ENCODE measurements around the gene SMARCB1.
A peak's percentile ranks its signal among the peaks of the same experiment; 100 is the strongest.
"Not testable (repeated sequence)": the region's sequence is repeated elsewhere in the genome, so short reads cannot be mapped to it uniquely, and the experiment has no call there.

SMARCB1 gene

DNA sequence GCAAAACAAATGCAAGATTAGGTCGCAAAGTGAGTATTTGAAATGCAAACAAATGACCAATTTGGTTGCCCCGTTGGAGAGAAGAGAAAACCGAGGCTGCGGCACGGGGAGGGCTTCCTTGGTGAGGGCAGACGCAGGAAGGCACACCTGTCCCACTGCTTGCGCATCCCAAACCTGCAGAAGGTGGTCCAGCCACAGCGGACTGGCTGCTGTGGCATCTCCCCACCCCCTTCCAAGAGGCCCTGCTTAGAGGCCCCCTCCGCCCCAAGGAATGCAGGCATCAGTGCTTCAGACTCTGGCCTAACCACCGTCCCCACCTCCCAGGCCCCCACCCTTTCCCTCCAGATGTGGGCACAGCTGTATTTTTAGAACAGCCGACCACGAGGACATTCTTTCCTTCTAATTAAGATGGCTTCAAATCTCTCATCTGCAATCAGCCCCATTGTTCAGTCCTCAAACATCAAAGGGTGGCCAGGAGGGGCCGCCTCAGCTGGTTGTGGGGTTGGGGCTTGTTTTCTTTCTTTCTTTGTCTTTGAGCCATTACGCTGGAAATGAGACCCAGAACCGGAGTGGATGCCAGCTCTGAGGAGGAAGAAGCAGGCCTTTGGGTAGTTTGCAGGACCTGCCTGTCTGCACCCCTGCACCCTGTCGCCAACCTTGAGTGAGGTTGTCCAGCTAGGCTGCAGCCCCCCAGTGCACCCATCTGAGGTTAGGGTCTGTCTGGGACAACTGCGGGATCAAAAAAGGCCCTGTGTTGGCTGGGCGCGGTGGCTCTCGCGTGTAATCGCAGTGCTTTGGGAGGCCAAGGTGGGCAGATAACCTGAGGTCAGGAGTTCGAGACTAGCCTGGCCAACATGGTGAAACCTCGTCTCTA, 61.5 kb downstream of the SMARCB1 start:
- no peak for DNase-seq

DNA sequence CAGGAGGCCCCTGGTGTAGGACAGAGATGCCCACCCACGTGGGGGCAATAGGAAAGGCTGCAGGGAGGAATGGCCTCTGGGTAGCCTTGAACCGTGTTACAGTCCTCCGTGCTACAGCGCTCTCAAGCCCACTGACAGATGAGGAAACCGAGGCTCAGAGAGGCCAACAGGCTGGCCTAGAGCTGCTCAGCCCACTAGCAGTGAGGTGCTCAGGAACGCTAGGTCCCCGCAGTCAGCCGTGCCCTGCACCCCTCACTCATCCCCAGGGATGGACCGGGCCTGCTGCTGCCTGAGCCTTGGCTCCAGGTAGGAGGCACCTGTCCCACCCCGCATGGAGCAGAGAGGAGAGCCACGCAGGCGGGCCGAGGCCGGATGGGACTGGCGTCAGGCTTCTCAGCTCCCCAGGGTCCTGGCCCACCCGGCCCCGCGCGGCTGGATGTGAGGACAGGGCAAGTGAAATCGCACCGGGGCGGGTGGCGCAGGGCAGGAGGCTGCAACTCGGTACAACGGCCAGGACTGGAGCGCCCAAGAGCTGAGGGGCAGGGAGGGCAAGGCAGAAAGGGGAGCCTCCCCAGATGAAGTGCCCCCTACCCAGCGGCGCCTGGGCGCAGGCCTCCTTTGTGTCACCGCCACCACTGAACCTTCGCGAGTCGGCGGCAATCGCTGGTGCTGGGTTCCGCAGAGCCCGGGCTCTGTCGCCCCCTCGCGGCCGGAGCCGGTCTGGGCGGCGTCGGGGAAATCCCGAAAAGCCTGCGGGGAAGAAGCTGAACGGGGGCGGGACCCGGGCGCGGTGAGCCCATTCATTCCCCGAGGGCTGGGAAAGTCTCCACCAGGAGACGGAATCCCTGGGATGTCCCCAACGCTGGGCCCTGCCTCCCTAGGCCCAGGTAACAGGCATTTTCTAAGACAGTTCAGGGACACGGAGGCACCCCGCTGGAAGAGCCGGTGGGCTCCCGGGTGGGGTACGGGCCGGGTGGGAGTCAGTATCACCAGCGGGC, 62.5 kb downstream of the SMARCB1 start:
- DNase-seq = peak; percentile 28

DNA sequence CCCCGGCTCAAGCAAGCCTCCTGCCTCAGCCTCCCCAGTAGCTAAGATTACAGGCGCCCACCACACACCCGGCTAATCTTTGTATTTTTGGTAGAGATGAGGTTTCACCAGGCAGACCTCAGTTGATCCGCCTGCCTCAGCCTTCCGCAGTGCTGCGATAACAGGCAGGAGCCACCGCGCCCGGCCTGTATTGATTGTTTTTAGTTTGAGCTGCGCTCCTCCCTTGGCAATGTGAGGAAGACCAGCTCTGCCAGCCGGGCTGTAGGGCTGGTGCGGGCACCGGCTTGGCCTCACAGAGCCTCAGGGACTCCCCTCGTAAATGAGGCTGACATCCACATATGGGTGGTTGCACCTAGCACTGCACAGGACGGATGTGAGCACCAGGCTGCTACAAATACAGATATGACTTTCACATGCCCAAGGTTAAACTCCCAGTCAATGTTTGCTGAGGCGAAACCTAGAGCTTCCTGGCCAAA, 63.4 kb downstream of the SMARCB1 start:
- DNase-seq = no peak

DNA sequence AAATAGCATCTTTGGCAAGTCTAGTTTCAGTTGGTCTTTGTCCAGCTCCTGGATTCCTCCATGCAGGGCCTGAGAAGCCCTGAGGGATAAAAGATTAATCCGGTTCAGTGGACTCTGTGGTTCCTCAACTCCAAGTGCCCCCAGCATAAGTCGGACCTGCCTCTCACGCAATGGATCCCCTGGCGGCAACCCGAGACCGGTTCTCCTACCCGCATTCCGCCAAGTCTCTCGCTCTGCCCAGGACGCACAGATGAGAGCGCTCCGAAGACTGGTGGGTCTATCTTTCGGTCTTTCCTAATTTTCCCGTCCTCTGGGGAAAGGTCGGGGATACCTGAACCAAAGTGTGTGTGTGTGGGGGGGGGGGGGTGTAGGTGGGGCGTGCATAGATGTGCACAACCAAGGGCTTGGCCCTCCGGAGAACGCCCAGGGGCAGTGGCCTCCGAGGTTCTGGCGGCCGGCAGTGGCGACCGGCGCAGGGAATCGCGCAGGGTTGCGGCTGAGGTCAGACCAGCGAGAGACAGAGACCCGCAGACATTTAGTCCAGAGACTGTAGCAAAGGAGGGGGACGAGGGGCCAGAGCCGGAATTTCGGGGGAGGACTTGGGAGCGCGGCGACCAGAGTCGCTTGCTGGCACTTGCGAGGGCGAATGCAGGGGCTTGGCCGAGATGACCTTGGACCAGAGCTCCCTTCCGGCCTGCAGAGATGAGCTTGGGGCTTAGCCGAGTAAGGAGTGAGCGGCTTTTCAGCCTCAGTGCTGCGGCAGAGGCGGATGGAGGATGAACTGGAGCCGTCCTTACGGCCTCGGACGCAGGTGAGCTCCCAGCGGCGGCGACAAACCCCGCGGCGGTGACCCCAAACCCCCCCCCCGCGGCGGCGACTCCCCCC, 70.2 kb downstream of the SMARCB1 start:
- peak; percentile 30 for DNase-seq

DNA sequence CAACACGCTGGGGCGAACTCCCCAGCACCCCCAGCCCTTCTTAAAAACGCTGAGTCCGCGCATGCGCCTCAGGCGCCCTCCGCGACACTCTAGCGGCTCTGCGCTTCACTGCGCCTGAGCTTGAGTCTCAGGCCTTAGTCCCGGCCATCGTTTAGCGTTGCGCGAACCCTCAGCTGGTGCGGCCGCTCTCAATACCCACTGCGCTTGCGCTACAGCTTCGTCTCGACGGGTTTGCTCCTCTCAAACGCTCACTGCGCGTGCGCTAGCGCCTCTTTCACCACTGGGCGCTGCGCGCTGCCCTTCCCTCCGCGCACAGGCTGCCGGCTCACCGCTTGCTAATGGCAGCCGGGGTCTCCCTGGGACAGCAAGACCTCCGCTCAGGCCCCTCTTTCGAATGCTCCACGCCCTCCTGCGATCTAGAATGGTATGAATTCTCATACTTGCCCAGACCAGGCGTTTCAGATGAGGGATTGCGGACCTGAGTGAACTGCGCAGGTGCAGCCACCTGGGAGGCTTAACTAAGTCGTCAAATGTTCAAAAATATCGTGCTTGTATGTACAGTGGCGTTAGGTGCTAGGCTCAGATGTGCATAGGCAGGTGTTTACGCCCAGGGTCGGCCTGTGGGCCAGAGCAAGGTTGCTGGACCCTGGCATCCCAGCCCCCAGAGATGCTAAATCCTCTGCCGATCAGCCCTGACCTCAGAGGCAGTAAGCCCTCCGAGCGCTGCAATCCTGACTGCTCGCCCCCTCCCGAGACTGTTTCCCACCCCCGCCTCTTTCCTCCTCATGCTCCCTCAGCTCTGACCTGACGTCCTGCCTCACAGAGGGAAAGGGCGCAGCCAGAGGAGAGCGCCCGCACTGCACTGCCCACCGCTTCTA, 71.1 kb downstream of the SMARCB1 start, which contains the start of gene SLC2A11:
SLC2A11 (plus strand) TSS at position 270 of the 878 bp plus-strand sequence; CDS start at position 395, 125 bp downstream.
- peak; percentile 81 for DNase-seq

DNA sequence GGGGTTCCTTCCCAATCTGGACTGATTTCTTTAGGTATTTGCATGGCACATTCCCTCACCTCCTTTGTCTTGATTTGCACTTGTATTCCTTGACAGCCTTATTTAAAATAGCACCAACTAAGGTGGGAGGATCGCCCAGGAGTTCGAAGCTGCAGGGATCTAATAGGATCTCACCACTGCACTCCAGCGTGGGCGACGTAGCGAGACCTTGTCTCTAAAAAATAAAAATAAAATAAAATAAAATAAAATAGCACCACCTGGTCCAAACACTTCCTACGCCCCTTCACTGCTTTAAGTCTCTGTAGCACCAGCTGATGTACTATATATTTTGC, 71.7 kb downstream of the SMARCB1 start:
- DNase-seq = no peak

DNA sequence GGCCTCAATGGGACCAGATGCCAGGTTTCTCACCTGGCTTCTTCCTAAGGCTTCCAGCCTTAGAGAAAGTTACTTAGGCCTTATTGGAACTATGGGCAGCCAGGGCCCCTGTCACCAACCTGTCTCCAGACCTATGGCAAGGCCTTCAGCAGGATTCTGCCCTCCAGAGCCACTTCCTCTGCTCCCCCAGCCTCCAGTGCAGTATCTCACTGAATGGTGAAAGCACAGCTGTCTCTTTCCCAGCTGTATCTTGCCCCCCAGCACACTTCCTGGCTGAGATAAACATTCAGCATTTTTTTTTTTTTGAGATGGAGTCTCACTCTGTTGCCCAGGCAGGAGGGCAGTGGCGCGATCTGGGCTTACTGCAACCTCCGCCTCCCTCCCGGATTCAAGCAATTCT, 72.4 kb downstream of the SMARCB1 start:
- no peak for DNase-seq

DNA sequence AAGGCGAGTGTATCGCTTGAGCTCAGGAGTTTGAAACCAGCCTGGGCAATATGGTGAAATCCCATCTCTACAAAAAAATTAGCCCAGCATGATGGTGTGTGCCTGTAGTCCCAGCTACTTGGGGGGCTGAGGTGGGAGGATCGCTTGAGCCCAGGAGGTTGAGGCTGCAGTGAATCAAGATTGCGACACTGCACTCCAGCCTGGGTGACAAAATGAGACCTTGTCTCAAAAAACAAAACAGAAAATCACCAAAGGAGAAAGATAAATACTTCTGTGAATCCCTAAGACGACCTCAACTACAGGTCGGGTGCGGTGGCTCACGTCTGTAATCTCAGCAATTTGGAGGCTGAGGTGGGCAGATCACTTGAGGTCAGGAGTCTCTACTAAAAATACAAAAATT, 73.4 kb downstream of the SMARCB1 start:
- DNase-seq = not testable (repeated sequence)

DNA sequence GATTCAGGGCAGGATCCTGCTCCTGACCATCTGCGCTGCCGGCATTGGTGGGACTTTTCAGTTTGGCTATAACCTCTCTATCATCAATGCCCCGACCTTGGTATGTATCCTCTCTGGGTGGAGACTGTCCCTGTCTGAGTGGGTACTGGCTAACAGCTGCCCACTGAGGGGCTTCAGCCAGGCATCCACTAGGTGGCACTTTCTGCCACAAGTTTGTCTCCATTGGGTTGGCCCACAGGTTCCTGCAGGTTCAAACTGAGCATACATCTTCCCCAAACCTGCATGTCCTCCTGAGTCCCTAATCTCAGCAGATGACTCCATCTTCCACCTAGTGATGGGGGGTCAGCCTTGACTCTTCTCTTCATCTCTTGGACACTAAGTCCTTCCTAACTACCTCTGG, 75.3 kb downstream of the SMARCB1 start:
- peak; percentile 39 for DNase-seq

DNA sequence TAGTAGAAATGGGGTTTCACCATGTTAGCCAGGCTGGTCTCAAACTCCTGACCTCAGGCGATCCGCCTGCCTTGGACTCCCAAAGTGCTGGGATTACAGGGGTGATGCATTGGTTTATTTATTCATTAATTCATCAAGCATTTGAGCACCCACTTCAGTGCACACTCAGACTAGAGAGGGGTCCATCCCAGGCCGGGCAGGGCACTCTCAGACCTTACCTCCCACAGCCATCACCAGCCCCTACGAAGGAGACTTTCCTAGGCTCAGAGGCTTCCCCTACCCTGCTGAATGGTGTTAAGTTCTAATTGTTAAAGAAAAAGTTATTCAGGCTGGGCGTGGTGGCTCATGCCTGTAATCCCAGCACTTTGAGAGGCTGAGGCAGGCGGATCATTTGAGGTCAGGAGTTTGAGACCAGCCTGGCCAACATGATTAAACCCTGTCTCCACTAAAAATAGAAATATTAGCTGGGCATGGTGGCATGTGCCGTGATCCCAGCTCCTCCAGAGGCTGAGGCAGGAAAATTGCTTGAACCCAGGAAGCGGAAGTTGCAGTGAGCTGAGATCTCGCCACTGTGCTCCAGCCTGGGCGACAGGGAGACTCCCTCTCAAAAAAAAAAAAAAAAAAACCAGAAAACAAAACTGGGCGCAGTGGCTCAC, 77.9 kb downstream of the SMARCB1 start:
- DNase-seq = not testable (repeated sequence)

DNA sequence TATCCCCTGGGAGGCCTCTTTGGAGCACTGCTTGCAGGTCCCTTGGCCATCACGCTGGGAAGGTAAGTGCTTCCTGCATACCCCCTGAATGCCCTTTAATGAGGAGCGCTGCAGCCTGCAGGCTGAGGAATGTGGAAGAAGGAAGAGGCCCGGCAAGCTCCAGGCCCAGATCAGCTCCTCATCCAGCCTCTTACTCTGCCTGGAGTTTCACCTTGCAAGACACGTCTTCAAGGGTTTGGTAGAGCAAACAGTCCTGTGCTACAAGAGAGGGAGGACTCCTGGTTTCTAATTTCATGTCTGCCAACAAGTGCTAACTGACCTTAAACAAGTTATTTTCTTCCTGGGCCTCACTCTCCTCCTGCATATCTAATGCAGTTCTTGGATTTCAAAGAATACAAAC, 81.8 kb downstream of the SMARCB1 start:
- no peak for DNase-seq

DNA sequence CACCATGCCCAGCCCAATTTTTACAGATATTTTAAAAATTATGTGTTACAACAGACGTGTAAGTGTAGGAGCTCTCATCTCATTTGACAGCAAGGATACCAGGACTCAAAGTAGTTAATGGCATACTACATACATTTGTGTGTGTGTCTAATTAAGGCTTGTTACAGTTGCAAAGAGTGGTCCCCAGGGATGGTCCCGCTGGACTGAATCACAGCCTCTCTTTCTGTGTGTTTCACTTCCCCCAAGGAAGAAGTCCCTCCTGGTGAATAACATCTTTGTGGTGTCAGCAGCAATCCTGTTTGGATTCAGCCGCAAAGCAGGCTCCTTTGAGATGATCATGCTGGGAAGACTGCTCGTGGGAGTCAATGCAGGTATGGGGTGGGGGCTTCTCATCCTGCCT, 88.1 kb downstream of the SMARCB1 start:
- no peak for DNase-seq

DNA sequence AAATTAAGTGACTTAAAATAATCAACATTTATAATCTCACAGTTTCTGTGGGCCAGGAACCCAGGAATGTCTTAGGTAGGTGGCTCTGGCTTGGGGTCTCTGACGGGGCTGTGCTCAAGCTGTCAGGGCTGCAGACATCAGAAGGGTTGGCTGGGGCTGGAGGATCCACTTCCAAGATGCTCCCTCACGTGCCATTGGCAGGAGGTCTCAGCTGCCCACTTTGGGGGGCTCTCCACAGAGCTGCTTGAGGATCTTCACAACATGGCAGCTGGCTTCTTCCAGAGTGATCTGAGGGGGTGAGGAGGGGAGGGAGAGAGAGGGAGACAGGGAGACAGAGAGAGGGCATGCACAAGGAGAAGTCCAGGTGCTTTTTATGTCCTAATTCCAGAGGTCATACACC, 89.0 kb downstream of the SMARCB1 start:
- no peak for DNase-seq

DNA sequence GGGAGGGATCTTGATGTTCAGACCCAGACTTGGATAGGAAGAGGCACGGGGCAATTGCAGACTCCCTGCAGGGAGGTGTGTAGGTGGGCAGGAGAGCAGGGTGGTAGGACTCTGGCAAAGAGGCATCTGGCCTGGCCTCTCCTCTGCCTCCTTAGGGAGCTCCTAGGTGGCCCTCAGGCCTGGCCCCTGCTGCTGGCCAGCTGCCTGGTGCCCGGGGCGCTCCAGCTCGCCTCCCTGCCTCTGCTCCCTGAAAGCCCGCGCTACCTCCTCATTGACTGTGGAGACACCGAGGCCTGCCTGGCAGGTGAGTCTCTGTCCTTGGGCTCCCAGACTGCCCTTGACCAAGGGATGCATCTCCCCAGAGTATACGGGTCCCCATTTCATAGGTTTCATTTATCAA, 90.8 kb downstream of the SMARCB1 start:
- DNase-seq = no peak

DNA sequence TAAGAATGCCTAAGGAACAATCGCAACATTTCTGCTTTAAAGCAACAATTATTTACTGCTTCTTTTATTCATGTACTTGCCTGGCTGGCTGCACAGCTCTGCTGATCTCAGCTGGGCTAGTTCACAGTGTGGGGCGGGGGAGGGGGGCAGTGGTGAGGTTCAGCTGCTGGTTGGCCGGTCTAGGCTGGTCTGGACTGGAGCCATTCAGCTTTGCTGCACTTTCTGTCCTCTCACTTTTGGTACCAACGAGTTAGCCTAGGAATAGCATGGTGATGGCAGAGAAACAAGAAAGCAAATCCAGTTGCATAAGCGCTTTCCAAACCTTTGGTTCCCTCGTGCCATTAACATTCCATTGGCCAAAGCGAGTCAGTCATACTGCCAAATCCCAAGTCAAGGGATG, 91.5 kb downstream of the SMARCB1 start:
- DNase-seq = no peak

DNA sequence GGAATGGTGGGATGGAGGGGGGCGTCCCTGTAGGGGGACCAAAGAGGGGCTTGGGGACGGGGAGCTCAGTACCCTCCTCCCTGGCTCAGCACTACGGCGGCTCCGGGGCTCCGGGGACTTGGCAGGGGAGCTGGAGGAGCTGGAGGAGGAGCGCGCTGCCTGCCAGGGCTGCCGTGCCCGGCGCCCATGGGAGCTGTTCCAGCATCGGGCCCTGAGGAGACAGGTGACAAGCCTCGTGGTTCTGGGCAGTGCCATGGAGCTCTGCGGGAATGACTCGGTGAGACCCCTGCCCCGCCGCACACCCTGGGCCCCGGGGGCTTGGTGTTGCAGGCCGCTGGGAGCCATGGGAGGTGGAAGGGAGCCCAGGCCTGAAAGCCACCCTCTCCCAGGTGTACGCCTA, 95.6 kb downstream of the SMARCB1 start:
- no peak for DNase-seq

DNA sequence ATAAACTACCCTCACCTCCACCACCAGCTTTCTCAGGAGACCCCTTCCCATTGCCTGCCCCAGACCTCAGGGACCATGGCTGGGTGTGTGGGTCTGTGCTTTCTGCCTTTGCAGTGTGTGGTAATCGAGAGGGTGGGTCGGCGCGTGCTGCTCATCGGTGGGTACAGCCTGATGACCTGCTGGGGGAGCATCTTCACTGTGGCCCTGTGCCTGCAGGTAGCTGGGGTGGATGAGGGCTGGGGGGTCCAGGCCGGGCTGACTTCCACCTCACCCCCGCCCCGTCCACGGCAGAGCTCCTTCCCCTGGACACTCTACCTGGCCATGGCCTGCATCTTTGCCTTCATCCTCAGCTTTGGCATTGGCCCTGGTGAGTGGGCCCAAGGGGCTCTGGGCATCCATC, 96.9 kb downstream of the SMARCB1 start:
- no peak for DNase-seq

DNA sequence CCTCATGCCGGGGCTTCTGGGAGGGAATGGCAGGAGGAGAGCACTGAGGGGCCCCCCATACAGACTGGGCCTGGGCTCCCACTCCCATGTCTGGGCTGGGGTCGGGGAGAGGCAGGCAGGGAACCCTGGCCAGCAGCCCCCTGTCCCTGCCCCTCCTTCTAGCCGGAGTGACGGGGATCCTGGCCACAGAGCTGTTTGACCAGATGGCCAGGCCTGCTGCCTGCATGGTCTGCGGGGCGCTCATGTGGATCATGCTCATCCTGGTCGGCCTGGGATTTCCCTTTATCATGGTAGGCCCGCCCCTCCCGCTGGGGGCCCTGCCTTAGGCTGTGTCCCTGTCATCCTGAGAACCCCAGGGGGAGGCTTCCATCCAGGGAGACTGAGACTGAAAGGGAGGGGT, 97.4 kb downstream of the SMARCB1 start:
- DNase-seq = no peak

Measured in DMS79 treated with DMSO at 0.1 percent for 48 hours (cell line).